Activated T-cell treated with anti-CD3 and anti-CD28 coated beads for 24 hours (primary cell): Measurements from ENCODE around the gene BORCS5.
A peak's percentile ranks its signal among the peaks of the same experiment; 100 is the strongest.
"Not testable (repeated sequence)": the region's sequence is repeated elsewhere in the genome, so short reads cannot be mapped to it uniquely, and the experiment has no call there.

Experiments used
- DNase-seq: peaks from one replicate; pipeline ENCODE4 v3.0.0-alpha.2; 2020; ENCODE audit warnings: low read depth

Gene BORCS5

GRCh38 chr12:12466157-12466556 lies 109.3 kb downstream of the BORCS5 start:
- peak; percentile 40 for DNase-seq

DNA sequence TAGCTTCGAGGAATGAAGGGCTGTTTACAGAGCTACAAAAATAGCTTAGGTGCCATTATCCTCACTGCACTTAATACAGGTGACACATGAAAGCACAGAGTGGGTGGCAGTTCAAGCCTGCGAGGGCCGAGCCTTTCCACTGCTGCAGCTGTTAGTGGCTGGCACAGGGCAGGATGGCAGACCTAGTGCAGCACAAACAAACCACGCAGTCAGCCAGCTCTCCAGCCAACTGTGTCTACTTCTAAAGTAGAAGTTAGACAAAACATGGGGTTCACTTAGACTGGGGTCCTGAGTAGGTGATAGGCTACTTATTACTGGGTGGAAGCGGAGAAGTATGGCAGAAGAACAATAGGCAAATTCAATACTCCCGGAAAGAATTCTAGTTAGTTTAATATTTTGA lies 110.4 kb downstream of the BORCS5 start:
- no peak for DNase-seq

- DNase-seq = peak; percentile 15
Observed at GRCh38 chr12:12467688-12468261, 110.9 kb downstream of the BORCS5 start.

DNA sequence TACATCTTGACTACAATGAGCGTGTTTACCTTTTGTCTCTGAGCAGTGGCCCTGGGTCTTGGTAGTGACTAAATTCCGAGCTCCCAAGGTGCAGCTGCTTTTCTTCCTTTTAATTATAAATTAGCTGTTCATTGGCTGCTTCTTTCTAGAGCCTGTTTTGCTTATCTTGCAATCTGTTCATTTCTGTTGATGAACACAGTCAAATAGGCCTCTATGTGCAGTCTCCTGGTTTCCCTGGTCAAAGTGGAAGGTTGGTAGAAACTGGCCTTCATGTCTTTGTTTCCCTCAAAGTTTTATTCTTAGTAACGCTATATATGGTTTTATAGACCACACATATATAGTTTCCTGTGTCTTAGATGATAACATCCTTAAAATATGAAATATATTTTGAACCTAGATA lies 111.7 kb downstream of the BORCS5 start:
- no peak for DNase-seq

GRCh38 chr12:12469386-12469785 lies 112.5 kb downstream of the BORCS5 start:
- no peak for DNase-seq

- DNase-seq = no peak
Observed at GRCh38 chr12:12470751-12471306, 114.0 kb downstream of the BORCS5 start.

DNA sequence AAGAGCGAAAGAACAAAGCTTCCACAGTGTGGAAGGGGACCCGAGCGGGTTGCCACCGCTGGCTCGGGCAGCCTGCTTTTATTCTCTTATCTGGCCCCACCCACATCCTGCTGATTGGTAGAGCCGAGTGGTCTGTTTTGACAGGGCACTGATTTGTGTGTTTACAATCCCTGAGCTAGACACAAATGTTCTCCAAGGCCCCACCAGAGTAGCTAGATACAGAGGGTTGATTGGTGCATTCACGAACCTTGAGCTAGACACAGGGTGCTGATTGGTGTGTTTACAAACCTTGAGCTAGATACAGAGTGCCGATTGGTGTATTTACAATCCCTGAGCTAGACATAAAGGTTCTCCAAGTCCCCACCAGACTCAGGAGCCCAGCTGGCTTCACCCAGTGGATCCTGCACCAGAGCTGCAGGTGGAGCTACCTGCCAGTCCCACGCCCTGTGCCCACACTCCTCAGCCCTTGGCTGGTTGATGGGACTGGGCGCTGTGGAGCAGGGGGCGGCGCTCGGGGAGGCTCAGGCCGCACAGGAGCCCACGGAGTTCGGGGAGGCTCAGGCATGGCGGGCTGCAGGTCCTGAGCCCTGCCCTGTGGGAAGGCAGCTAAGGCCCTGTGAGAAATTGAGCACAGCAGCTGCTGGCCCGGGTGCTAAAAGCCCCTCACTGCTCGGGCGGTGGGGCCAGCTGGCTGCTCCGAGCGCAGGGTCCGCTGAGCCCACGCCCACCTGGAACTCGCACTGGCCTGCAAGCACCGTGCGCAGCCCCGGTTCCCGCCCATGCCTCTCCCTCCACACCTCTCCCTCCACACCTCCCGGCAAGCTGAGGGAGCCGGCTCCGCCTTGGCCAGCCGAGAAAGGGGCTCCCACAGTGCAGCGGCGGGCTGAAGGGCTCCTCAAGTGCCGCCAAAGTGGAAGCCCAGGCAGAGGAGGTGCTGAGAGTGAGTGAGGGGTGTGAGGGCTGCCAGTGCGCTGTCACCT lies 115.4 kb downstream of the BORCS5 start:
- not testable (repeated sequence) for DNase-seq

- no peak for DNase-seq
Observed at GRCh38 chr12:12473223-12473622, 116.3 kb downstream of the BORCS5 start.

DNA sequence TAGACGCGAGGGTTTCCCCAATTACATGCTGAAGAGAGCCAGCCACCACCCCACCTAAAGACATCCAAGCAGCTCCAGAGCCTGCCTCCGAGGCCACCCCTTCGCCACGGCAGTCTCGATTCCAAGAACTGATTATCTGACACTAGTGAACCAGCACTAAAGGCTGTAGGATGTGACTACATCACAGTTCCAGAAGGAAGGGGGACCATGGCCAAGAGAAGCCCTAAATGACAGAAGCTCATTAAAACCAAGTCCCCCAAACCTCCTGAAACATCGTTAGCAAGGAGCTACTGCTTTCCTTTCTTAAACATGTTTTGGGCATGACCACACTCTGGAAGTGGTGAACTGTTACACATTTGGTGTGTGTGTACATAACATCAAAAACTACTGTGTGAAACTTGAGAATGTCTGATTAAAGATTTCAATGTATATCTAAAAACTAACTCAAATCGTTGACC lies 117.6 kb downstream of the BORCS5 start:
- DNase-seq = peak; percentile 30

DNA sequence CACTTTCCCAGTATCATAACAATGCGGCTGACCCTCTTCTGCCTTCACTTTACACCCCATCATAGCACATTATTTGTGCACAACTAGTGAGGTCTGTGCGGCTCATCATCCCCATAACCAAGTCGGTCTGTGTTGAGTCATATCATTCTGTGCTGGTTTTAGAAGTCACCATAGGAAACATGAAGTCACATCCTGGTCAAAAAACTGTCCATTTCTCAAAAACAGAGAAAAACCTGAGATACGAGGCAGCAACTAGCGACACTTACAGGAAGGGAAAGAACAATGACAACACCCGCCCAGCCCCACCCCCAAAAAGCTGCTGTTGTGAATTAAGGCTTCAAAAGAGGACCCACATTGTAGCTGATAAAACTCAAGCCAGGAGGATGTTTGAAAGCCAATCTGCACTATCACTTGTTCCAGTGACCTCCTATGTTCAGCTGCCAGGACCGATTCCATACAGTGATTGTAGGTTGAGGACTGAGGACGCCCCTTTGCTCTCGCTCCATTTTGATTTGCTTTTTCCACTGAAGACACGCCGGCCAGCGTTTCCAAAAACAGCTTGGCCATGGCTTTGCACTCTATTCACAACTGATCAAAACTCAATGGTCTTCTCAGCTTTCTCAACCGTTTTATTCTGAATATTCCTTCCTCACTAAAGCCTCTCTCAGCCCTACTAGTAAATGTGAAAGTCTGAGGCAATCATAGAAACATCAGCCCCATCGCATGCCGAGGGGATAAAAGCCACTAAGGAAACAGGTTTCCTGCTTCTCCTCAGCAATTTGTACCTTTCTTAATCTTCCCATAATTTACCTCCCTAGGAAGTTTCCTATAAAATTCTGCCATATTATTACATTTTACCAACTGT lies 118.3 kb downstream of the BORCS5 start:
- DNase-seq = peak; percentile 28

- no peak for DNase-seq
Observed at GRCh38 chr12:12476857-12477531, 120.1 kb downstream of the BORCS5 start.

DNA sequence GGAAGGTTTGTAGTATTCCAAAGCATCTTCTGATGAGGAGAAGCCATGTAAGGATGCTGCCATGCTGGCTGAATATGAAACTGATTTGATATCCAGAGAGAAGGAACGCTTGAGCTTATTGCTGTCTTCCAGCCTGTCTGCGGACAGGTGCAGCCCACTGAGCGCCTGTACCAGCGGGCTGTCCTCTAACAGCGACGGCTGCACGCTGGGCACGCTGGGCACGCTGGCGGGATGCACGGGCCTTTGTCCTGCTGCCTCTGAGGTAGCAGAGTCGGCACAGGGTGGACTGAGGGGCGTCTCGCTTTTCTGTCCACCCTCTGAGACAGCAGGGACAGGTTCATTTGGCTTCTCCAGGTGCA lies 120.6 kb downstream of the BORCS5 start:
- DNase-seq = no peak

- DNase-seq = no peak
Observed at GRCh38 chr12:12480074-12480473, 123.2 kb downstream of the BORCS5 start.

DNA sequence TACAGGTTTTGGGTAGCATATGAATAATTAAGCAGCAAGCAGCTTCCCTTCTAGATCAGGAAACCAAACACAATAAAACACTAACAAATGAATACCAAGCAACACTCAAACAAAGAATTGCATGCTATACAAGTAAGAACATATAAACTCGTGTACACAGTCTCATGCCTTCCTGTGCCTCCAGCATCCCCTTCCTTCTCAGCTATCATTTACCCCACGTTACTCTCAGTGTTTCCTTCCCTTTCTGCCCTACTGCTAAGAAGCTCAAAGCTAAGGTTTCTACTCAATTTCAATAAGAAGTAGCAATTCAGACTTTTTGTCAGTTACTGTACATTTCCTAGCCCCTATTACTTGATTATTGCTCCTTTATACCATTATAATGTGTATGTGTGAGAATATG lies 124.8 kb downstream of the BORCS5 start:
- no peak for DNase-seq

DNA sequence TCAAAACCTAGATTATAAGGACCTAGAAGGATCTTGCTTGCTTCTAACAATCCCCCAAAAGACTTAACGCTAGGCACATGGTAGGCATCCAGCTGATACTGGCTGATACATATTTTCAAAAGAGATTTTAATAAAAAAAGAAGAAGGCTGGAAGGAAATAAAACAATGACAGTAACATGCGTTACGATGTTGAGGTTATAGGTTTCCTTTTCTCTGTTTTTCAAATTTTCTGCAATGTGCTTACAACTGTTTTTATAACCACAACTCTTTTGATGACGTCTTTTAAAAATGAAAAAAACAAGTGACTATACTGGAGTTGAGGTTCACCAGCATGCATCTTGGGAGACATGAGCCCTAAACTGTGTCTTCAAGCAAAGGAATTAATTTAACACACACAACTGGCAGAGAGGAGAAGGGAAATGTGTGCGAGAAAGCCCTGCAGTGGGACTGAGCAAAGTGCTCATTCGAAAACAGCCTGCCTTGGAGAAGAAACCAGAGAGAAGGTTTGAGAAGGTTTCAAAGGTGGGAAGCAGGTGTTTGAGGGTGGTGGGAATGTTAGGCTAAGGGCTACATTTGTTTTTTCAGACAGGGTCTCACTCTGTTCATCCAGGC lies 125.4 kb downstream of the BORCS5 start:
- no peak for DNase-seq

- DNase-seq = no peak
Observed at GRCh38 chr12:12482959-12483358, 126.1 kb downstream of the BORCS5 start.

DNA sequence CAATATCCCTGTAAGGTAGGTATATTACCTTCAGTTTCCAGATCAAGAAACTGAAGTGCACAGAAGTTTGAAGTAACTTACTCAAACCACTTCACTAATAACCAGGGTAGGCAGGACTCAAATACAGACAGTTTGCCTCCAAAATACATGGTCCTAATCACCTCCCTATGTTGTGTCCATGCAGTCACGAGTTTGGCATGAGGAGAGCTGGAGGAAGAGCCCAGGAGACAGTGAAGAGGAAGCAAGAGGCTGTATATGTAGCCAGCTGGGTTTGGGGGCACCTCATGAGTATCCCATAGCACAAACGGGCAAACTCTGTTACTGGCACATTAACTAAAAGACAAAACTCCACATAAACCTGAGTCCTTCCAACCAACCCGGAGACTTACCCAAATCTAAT lies 126.6 kb downstream of the BORCS5 start:
- DNase-seq = no peak

GRCh38 chr12:12486661-12487240 lies 129.9 kb downstream of the BORCS5 start:
- no peak for DNase-seq

DNA sequence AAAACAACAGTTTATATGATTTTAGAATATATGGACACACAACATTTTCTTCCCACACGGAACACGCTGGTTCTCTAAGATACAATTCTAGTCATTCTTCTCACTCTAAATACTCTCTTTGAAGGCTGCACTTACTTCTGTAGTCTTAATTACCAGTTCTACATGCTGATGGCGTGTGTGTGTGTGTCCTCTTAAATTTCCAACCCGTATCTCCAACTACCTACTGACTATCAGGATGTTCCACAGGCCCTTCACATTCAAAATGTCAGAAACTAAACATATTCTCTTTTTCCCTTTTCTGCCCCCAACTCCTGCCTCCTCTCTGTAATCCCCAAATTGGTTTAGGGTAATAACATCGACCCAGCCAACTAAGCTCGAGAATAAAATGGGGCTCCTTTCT lies 130.6 kb downstream of the BORCS5 start:
- DNase-seq = no peak

DNA sequence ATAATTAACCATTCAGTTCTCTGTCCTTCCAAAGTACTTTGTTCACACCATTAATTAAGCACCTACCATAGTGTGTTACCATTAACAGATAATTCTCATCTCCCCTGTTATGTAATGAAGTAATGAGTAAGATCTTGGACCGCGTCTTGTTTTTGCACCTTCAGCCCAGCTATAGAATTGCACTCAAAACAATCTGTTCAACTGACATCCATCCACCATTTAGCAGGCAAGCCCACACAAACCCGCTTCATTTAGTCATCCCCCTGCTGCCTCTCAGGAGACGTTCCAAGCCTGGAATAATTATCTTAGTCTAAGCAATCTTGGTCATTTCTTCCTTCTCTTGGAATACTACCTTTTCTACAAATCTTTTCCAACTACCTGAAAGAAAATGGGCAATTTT lies 131.4 kb downstream of the BORCS5 start:
- no peak for DNase-seq
